MV-4-11 (cell line): ENCODE measurements around the gene LMTK3.
A peak's percentile ranks its signal among the peaks of the same experiment; 100 is the strongest.

Experiments
- DNase-seq: peaks from one replicate; lab custom pipeline; 2025; lab: John Stamatoyannopoulos, UW

Gene LMTK3, protein sequence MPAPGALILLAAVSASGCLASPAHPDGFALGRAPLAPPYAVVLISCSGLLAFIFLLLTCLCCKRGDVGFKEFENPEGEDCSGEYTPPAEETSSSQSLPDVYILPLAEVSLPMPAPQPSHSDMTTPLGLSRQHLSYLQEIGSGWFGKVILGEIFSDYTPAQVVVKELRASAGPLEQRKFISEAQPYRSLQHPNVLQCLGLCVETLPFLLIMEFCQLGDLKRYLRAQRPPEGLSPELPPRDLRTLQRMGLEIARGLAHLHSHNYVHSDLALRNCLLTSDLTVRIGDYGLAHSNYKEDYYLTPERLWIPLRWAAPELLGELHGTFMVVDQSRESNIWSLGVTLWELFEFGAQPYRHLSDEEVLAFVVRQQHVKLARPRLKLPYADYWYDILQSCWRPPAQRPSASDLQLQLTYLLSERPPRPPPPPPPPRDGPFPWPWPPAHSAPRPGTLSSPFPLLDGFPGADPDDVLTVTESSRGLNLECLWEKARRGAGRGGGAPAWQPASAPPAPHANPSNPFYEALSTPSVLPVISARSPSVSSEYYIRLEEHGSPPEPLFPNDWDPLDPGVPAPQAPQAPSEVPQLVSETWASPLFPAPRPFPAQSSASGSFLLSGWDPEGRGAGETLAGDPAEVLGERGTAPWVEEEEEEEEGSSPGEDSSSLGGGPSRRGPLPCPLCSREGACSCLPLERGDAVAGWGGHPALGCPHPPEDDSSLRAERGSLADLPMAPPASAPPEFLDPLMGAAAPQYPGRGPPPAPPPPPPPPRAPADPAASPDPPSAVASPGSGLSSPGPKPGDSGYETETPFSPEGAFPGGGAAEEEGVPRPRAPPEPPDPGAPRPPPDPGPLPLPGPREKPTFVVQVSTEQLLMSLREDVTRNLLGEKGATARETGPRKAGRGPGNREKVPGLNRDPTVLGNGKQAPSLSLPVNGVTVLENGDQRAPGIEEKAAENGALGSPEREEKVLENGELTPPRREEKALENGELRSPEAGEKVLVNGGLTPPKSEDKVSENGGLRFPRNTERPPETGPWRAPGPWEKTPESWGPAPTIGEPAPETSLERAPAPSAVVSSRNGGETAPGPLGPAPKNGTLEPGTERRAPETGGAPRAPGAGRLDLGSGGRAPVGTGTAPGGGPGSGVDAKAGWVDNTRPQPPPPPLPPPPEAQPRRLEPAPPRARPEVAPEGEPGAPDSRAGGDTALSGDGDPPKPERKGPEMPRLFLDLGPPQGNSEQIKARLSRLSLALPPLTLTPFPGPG (N-terminal part only)

DNA sequence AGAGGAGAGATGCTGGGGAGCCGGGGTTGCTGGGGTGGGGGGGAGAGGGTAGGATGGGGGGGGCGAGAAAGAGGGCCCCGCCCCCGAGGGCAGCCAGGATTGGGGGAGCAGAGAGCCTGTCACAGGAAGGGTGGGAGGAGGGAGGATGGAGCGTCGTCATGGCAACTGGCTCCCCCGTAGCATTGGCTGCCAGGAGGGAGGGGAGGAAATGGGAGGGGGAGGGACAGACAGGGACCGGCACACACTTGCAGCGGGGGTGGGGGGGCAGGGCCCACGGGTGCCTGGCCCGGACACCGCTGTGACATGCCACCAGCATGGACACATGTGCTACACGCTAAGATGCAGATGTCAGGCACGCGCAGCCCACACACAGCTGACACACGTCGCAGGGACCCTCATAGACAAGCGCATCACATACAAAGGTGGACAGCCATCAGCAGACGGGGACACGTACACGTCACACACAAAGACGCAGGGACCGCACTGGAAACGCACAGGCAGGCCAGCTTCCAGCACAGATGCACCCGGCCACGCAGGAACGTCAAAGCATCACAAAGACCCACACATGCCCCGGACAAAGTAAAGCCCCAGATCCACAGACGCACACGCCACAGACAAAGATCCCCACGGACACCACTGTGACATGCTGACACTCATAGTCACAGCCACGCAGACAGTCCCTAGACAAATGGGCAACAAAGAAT lies at the start of gene LMTK3:
LMTK3 (minus strand) TSS at position 36 of the 704 bp plus-strand sequence. CDS start 259 bp downstream, outside the sequence.
- DNase-seq, result no peak

GRCh38 chr19:48561412-48561811 lies 49.8 kb upstream of the LMTK3 start:
- DNase-seq, result no peak

GRCh38 chr19:48560095-48560530 lies 48.5 kb upstream of the LMTK3 start:
- DNase-seq, result peak; percentile 9

DNA sequence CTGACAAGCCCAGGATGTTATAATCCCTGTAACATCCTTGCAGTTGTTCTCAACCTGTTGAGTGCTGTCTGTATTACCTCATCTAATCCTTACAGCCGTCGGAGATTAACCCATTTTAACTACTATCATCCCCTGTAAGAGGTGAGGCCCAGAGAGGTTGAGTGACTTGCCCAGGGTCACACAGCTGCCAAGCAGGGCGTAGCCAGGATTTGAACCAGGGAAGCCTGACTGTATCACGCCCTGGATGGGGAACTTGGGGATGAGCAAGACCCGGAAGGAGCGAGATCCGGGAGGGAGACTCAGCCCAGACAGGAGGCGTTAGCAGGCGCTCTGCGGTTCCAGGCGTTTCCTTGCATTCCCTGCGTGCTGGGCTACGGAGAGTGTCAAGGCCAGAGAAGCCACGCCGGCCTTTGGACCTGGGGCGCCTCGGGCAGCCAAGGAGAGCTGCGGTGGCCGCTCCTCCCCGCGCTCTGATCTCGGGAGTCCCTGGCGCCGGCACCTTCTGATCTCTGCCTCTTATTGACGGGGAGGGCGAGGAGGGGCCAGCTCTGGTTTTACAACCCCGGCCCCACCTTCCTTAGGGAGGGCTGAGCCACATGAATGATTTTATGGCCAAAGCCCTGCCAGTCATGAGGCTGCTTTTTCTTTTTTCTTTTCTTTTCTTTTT lies 46.5 kb upstream of the LMTK3 start:
- DNase-seq, result peak; percentile 52

DNA sequence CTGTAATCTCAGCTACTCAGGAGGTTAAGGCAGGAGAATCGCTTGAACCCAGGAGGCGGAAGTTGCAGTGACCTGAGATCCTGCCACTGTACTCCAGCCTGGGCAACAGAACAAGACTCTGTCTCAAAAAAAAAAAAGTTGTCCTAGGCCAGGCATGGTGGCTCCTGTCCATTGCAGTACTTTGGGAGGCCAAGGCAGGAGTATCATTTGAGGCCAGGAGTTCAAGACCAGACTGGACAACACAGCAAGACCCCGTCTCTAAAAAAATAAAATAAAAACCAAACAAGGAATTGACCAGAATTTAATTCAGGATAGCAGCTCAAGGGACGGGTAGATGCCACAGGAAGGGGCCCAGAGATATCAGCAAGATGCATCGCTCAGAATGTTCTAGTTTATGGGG lies 45.2 kb upstream of the LMTK3 start:
- DNase-seq, result no peak

DNA sequence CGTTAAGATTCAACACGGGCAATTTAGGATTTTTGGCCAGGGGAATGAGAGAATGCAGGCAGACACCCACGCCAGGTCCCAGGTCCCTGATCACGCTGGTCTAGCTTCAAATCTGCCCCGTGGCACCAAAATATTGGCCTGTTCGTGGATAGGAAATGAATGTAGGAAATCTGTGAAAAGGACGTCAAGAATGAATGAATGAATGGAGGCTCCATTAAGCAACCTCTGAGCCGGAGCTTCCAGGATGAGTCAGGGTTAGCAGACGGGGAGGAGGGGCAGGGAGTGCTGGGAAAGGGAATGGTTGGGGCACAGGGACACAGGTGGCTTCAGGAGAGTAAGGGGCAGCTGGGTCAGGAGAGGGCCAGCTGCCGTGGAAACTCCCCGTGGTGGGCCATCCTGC lies 44.5 kb upstream of the LMTK3 start:
- DNase-seq, result no peak

GRCh38 chr19:48554385-48555091 lies 42.9 kb upstream of the LMTK3 start:
- no peak for DNase-seq

GRCh38 chr19:48553676-48554384 lies 42.2 kb upstream of the LMTK3 start:
- peak; percentile 54 for DNase-seq

- DNase-seq, result no peak
Measured at GRCh38 chr19:48552406-48553322, 41.0 kb upstream of the LMTK3 start.

GRCh38 chr19:48551437-48552302 lies 40.0 kb upstream of the LMTK3 start, which contains the start of gene SULT2B1:
SULT2B1 (plus strand) TSS chr19:48552172; CDS start chr19:48552253, 81 bp downstream.
- DNase-seq, result no peak

GRCh38 chr19:48549380-48549779 lies 37.7 kb upstream of the LMTK3 start:
- DNase-seq, result no peak

DNA sequence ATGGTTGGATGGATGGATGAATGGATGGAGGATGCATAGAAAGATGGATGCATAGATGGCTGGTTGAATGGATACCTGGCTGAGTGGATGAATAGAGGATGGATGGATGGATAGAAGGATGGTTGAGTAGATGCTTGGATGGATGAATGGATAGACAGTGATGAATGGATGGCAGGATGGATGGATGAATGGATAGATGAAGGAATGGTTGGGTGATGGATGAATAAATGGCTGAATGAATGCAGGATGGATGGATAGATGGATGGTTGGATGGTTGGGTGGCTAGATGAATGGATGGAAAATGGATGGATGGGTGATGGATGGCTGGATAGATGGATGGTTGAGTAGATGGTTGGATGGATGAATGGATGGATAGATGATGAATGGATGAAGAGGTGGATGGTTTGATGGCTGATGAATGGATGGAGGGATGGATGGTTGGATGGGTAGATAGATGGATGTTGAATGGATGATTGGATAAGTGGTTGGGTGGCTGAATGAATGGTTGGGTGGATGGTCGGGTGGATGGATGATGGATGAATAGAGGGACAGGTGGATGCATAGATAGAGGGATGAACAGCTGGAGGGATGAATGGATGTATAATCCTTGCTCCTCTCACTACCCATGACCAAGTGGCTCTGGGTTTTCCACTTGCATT lies 36.7 kb upstream of the LMTK3 start:
- DNase-seq, result no peak

GRCh38 chr19:48547722-48548121 lies 36.1 kb upstream of the LMTK3 start:
- no peak for DNase-seq

DNA sequence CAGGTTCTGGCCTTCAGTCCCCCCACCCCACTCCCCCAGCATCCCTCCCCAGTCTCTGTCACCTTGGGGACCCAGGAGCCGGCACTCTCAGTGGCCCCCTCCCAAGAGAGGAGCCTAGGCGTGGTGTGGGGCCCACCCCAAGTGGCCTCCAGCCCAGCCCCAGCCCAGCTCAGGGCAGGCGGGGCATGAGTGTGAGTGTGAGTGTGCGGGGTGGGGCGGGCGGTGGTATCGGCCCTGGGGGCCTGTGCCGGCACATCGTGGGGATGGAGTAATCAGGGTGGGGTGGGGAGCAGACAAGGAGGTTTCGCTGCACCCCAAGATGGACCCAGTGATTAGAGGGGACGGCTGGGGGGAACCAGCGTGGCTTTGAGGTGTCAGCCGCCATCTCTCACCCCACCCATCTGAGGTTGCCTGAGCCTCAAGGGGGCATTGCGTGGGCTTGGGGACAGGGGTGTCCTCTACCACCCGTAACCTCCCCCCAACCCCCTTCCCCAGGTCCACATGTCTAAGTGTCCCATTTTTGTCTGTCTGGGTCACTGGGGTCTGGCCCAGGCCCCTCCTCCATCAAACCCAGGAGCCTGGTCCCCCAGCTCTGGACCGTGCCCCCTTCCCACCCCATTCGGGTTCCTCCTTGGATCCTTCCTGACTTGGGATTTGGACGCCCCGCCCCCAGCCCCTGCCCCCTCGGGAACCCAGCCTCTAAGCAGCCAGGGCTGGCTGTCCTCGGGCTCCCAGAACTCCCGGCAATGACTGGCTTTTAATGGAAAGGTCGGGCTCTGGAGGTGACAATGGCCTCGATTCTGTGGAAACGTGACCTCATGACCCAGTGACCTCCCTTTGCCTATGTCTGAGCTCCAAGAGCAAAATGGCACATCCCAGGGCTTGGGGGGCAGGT lies 33.5 kb upstream of the LMTK3 start:
- DNase-seq, result no peak

- DNase-seq, result peak; percentile 45
Measured at GRCh38 chr19:48543121-48543710, 31.6 kb upstream of the LMTK3 start.
